ENCODE measurements around the gene GNPDA2.

Gene GNPDA2

GRCh38 chr4:44678094-44679041, 48.0 kb downstream of the GNPDA2 start, which contains the start of gene GUF1:
TSS of gene GUF1 (plus strand) at chr4:44678420. CDS start at chr4:44678623, 203 bp downstream.
- peak; percentile 69 for DNase-seq

- DNase-seq: no peak
Measured at GRCh38 chr4:44675366-44675765, 51.0 kb downstream of the GNPDA2 start.

- DNase-seq: no peak
Measured at GRCh38 chr4:44674471-44674870, 51.9 kb downstream of the GNPDA2 start.

GRCh38 chr4:44671636-44672035, 54.7 kb downstream of the GNPDA2 start:
- DNase-seq: peak; percentile 18

- DNase-seq: no peak
Measured at GRCh38 chr4:44670506-44671199, 55.7 kb downstream of the GNPDA2 start.

- DNase-seq: no peak
Measured at GRCh38 chr4:44668526-44668925, 57.8 kb downstream of the GNPDA2 start.

- no peak for DNase-seq
Measured at GRCh38 chr4:44663539-44664263, 62.7 kb downstream of the GNPDA2 start.

GRCh38 chr4:44662623-44663005, 63.7 kb downstream of the GNPDA2 start:
- DNase-seq: no peak

- no peak for DNase-seq
Measured at GRCh38 chr4:44661940-44662622, 64.3 kb downstream of the GNPDA2 start.

- DNase-seq: no peak
Measured at GRCh38 chr4:44660396-44660795, 66.0 kb downstream of the GNPDA2 start.

- no peak for DNase-seq
Measured at GRCh38 chr4:44652002-44652401, 74.4 kb downstream of the GNPDA2 start.
